ENCODE measurements around the gene DYNC2I2. TPM values are rescaled to one million over a fixed set of nuclear protein-coding genes. Genes with fewer than 3 reads are reported as not detected.
"Not testable (repeated sequence)": the region's sequence is repeated elsewhere in the genome, so short reads cannot be mapped to it uniquely, and the experiment has no call there.

The DYNC2I2 gene
- 94.7 and 137 TPM in 2 replicates for total RNA-seq (2014; rRNA removed; shearing (Covaris generic))

GRCh38 chr9:128656416-128657343 lies at the start of gene DYNC2I2:
TSS of gene DYNC2I2 (minus strand) at chr9:128656847. CDS start at chr9:128656726, 121 bp downstream.
- peak; percentile 91 for DNase-seq (ENCODE audit: low read depth)

GRCh38 chr9:128706045-128706444 lies 49.4 kb upstream of the DYNC2I2 start:
- no peak for DNase-seq (ENCODE audit: low read depth)

- DNase-seq (ENCODE audit: low read depth): no peak
These were observed 48.7 kb upstream of the DYNC2I2 start for GRCh38 chr9:128705051-128705965.

- DNase-seq (ENCODE audit: low read depth): no peak
These were observed 47.7 kb upstream of the DYNC2I2 start for GRCh38 chr9:128704356-128704670.

- no peak for DNase-seq (ENCODE audit: low read depth)
These were observed 47.1 kb upstream of the DYNC2I2 start for GRCh38 chr9:128703616-128704355.

GRCh38 chr9:128702949-128703615 lies 46.4 kb upstream of the DYNC2I2 start:
- no peak for DNase-seq (ENCODE audit: low read depth)

GRCh38 chr9:128702445-128702948 lies 45.9 kb upstream of the DYNC2I2 start, which contains the start of gene PKN3:
TSS of gene PKN3 (plus strand) at chr9:128702503. CDS start at chr9:128702916, 413 bp downstream.
- DNase-seq (ENCODE audit: low read depth): peak; percentile 85

- DNase-seq (ENCODE audit: low read depth): no peak
These were observed 44.7 kb upstream of the DYNC2I2 start for GRCh38 chr9:128701227-128701854.

- DNase-seq (ENCODE audit: low read depth): not testable (repeated sequence)
These were observed 42.6 kb upstream of the DYNC2I2 start for GRCh38 chr9:128699096-128699795.

GRCh38 chr9:128696923-128697707 lies 40.5 kb upstream of the DYNC2I2 start:
- DNase-seq (ENCODE audit: low read depth): no peak

GRCh38 chr9:128694344-128694743 lies 37.7 kb upstream of the DYNC2I2 start:
- no peak for DNase-seq (ENCODE audit: low read depth)

- DNase-seq (ENCODE audit: low read depth): not testable (repeated sequence)
These were observed 37.1 kb upstream of the DYNC2I2 start for GRCh38 chr9:128693738-128694137.

GRCh38 chr9:128690684-128691034 lies 34.0 kb upstream of the DYNC2I2 start:
- DNase-seq (ENCODE audit: low read depth): no peak

GRCh38 chr9:128689820-128690683 lies 33.4 kb upstream of the DYNC2I2 start:
- DNase-seq (ENCODE audit: low read depth): peak; percentile 40

- no peak for DNase-seq (ENCODE audit: low read depth)
These were observed 32.7 kb upstream of the DYNC2I2 start for GRCh38 chr9:128689293-128689774.

GRCh38 chr9:128688501-128689292 lies 32.0 kb upstream of the DYNC2I2 start, which contains the start of gene SET:
TSS of gene SET (plus strand) at chr9:128689222. CDS start at chr9:128689583, 361 bp downstream.
- peak; percentile 92 for DNase-seq (ENCODE audit: low read depth)

GRCh38 chr9:128687453-128687852 lies 30.8 kb upstream of the DYNC2I2 start:
- no peak for DNase-seq (ENCODE audit: low read depth)

All from M059J (cell line).